SU-DHL-6 (cell line): ENCODE measurements around the gene NRP1.

Experiments used
- EZH2phosphoT487 ChIP-seq: fragments of 200-600 bp; sonication (generic), shearing (Covaris generic); conservative IDR thresholded peaks from 2 replicates; pipeline ENCODE4 v1.6.1; 2018; ENCODE audit warnings: mild to moderate bottlenecking, antibody characterized with exemption, low read length, moderate library complexity, mixed read lengths
- TF ChIP-seq, protein P1 (sequence below): fragments of 200-600 bp; sonication (generic); IDR thresholded peaks from one replicate; pipeline ENCODE4 v1.5.1; 2017; ENCODE audit warnings: antibody characterized with exemption, mild to moderate bottlenecking, low read length, moderate library complexity; ENCODE audit not compliant: insufficient read depth, poor library complexity, severe bottlenecking

DNA sequence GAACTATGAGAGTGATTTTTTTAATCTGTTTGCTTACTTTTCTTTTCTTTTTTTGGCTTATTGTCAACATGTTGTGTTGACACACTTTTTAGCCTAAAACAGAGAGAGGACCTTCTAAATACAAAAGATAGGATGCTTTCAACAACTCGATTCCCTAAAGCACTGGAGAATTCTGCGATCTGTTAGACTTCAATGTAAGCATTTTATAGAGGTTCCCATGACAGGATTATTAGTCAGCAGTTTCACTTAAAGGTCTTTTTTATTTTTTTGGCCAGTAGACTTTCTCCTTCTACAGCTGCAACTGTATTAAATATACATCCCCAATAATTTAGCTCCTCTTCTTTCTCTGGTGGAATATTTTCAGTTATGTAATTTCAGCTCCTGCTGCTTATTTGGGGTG, 12.7 kb upstream of the NRP1 start:
- TF ChIP-seq, protein P1, sequence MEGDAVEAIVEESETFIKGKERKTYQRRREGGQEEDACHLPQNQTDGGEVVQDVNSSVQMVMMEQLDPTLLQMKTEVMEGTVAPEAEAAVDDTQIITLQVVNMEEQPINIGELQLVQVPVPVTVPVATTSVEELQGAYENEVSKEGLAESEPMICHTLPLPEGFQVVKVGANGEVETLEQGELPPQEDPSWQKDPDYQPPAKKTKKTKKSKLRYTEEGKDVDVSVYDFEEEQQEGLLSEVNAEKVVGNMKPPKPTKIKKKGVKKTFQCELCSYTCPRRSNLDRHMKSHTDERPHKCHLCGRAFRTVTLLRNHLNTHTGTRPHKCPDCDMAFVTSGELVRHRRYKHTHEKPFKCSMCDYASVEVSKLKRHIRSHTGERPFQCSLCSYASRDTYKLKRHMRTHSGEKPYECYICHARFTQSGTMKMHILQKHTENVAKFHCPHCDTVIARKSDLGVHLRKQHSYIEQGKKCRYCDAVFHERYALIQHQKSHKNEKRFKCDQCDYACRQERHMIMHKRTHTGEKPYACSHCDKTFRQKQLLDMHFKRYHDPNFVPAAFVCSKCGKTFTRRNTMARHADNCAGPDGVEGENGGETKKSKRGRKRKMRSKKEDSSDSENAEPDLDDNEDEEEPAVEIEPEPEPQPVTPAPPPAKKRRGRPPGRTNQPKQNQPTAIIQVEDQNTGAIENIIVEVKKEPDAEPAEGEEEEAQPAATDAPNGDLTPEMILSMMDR, result no peak
- no peak for TF ChIP-seq EZH2phosphoT487
